Femur (tissue), 1 donor: ENCODE results near the gene PRKCG.

ENCODE experiments used
- DNase-seq: peaks from one replicate; pipeline ENCODE4 v3.0.0-alpha.2; 2017

PRKCG gene

GRCh38 chr19:53900191-53900860 lies 18.3 kb downstream of the PRKCG start:
- DNase-seq, result no peak

- peak; percentile 34 for DNase-seq
Observed at GRCh38 chr19:53903055-53903680, 21.2 kb downstream of the PRKCG start.

GRCh38 chr19:53904909-53905308 lies 22.9 kb downstream of the PRKCG start:
- DNase-seq, result no peak

DNA sequence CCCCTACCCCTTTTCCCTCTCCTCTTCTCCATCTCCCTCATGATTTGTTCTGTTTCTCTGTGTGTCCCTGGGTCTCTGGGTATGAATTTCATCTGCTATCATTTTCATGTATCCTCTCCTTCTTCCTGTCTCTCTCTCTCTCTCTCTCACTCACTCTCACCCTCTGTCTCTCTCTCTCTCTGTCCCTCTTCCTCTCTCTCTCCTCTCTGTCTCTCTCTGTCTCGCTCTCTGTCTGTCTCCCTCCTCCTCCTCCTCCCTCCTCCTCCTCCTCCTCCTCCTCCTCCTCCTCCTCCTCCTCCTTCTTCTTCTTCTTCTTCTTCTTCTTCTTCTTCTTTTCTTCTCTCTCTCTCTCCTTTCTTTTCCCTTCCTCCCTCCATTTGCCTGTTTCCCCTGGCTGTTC lies 23.8 kb downstream of the PRKCG start:
- no peak for DNase-seq

- DNase-seq, result peak; percentile 40
Observed at GRCh38 chr19:53906211-53907192, 24.5 kb downstream of the PRKCG start.

GRCh38 chr19:53907193-53907581 lies 25.2 kb downstream of the PRKCG start:
- DNase-seq, result no peak

GRCh38 chr19:53907690-53908089 lies 25.7 kb downstream of the PRKCG start:
- no peak for DNase-seq

DNA sequence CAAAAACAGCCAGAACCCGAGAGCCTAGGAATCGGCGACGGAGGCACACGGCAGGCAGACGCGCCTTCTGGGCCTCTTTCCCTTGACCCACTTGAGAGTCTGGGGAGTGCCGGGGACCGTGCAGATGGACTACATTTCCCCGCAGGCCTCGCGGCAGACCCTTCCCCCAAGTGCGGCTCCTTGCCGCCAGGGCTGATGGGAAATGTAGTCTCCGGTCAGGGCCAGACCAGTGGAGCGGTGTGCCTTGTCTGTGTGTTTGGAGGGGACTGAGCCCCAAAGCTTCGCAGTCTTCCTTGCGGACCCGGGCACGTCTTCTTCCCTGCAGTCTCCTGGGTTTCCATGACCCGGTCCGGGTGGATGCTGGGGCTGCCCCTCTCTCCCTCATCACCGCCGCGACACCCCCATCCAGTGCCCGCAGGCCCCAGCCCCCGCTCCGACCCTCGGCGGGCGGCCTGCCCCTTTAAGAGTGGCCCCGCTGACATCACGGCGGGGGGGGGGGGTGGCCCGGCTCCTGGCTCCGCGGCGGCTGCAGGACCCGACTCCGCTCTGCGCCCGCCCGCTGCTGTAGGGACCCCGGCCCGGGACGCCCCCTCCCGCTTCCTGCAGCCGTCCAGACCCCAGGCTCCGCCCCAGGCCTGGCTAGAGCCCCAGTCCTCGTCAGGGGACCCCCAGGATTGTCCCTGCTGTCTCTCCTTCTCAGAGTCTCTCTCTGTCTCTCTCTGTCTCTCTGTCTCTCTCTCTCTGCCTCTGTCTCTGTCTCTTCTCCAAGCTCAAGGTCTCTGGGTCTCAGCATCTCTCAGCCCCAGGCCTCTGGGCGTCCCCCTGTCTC lies 26.3 kb downstream of the PRKCG start:
- DNase-seq, result peak; percentile 53

- DNase-seq, result no peak
Observed at GRCh38 chr19:53908935-53909415, 27.0 kb downstream of the PRKCG start, which contains the start of gene CACNG7. TSS of gene CACNG7 (plus strand) at chr19:53909278. CDS start at chr19:53912832, 3,554 bp downstream.

- DNase-seq, result no peak
Observed at GRCh38 chr19:53909471-53910169, 27.6 kb downstream of the PRKCG start.

DNA sequence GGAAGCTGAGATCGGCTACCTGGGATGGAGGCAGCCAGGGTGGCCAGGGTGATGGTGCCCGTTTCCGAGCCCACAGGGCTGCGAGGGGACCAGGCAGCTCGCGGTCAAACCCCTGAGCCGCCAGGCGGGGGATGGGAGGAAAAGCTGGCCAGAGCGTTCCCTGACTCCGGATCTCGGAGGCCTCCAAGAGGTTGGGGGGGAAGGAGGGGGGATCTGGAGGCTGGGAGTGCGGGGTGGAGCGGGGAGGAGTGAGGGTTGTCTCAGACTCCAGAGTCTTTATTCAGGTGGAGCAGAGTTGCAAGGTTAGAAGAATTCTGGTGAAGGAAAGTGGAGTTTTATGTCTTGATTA lies 28.1 kb downstream of the PRKCG start:
- no peak for DNase-seq

GRCh38 chr19:53912653-53913052 lies 30.7 kb downstream of the PRKCG start:
- no peak for DNase-seq

DNA sequence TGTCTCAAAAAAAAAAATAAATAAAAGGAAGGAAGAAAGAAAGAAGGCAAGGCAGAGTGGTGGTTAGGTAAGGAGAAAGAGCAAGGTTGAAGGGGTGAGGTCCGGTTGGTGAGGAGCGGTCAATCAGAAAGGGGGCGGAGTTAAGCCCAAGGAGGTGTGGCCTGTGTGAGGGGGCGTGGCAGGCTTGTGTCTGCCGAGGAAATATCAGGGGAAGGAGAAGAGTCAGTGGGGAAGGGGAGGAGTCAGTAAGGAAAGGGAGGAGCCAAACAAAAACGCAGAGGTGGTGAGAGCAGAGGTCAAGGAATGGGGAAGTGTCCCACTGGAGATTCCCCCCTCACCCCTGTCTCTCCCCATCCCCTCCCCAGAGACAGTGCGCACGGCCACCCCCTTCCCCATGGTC lies 33.0 kb downstream of the PRKCG start:
- no peak for DNase-seq

DNA sequence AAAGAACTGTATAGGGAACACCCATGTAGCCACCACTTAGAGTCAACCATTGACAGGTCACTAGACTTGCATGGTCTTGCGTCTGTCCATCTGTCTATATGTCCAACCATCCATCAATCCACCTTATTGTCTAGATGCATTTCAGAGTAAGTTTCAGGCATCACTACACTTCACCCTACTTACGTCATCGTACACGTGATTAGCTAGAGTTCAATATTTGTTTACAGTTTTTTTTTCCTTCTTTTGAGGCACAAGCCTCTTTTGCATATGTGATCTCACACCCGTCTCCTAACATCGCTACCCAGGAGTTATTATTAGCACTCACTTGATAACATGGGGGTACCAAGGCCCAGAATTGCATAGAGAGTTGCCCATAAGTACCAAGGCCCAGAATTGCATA lies 34.0 kb downstream of the PRKCG start:
- DNase-seq, result no peak

GRCh38 chr19:53917356-53917755 lies 35.4 kb downstream of the PRKCG start:
- DNase-seq, result no peak

- DNase-seq, result peak; percentile 42
Observed at GRCh38 chr19:53927739-53928138, 45.7 kb downstream of the PRKCG start.

GRCh38 chr19:53936029-53936428 lies 54.0 kb downstream of the PRKCG start:
- no peak for DNase-seq

- DNase-seq, result no peak
Observed at GRCh38 chr19:53942001-53942786, 60.2 kb downstream of the PRKCG start.

- no peak for DNase-seq
Observed at GRCh38 chr19:53944416-53944815, 62.4 kb downstream of the PRKCG start.

DNA sequence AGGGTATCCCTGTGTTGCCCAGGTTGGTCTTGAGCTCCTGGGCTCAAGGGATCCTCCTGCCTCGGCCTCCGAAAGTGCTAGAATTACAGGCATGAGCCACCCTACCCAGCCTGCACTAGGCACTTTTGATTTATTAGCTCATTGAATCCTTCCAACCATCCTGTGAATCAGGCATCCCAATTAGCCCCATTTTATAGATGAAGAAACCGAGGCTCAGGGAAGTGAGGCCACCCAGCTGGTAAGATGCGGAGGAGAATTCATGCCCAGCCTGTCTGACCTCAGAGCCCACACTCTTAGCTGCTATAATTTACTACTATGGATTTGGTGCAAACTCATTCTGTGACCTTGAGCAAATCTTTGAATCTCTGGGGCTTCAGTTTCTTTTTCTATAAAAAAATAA lies 62.9 kb downstream of the PRKCG start:
- DNase-seq, result no peak

GRCh38 chr19:53945441-53945840 lies 63.4 kb downstream of the PRKCG start:
- DNase-seq, result no peak
